GM19397 (cell line): Measurements from ENCODE around the gene PARP16.

ENCODE experiments used
- ATAC-seq: cut with Tn5 transposase; IDR thresholded peaks from one replicate; pipeline ENCODE4 v1.9.1; 2021; ENCODE audit warnings: mild to moderate bottlenecking, moderate library complexity; ENCODE audit not compliant: unreplicated experiment

The PARP16 gene

GRCh38 chr15:65286704-65287519 is at the start of gene PARP16:
Gene PARP16, minus strand, starts transcription at chr15:65286883. Its CDS starts 457 bp downstream, at chr15:65286426.
- peak; percentile 94 for ATAC-seq

- ATAC-seq, result no peak
Measured at GRCh38 chr15:65335278-65336055, 48.8 kb upstream of the PARP16 start.

- no peak for ATAC-seq
Measured at GRCh38 chr15:65334586-65335231, 48.0 kb upstream of the PARP16 start.

- no peak for ATAC-seq
Measured at GRCh38 chr15:65333856-65334255, 47.2 kb upstream of the PARP16 start.

GRCh38 chr15:65333148-65333820 is 46.6 kb upstream of the PARP16 start:
- ATAC-seq, result no peak

- ATAC-seq, result no peak
Measured at GRCh38 chr15:65332391-65333147, 45.9 kb upstream of the PARP16 start.

- ATAC-seq, result no peak
Measured at GRCh38 chr15:65331811-65332210, 45.1 kb upstream of the PARP16 start.

- ATAC-seq, result no peak
Measured at GRCh38 chr15:65330934-65331645, 44.4 kb upstream of the PARP16 start.

- ATAC-seq, result no peak
Measured at GRCh38 chr15:65329984-65330735, 43.5 kb upstream of the PARP16 start.

- no peak for ATAC-seq
Measured at GRCh38 chr15:65329288-65329983, 42.8 kb upstream of the PARP16 start.

- no peak for ATAC-seq
Measured at GRCh38 chr15:65328506-65329287, 42.0 kb upstream of the PARP16 start.

- no peak for ATAC-seq
Measured at GRCh38 chr15:65327651-65328393, 41.1 kb upstream of the PARP16 start.

- ATAC-seq, result no peak
Measured at GRCh38 chr15:65326818-65327217, 40.1 kb upstream of the PARP16 start.

- no peak for ATAC-seq
Measured at GRCh38 chr15:65326117-65326526, 39.4 kb upstream of the PARP16 start.

GRCh38 chr15:65323071-65323511 is 36.4 kb upstream of the PARP16 start:
- ATAC-seq, result no peak

- ATAC-seq, result no peak
Measured at GRCh38 chr15:65318870-65319356, 32.2 kb upstream of the PARP16 start.
